Stimulated activated CD4-positive, alpha-beta T cell treated with anti-CD3 and anti-CD28 coated beads, Interleukin-12 subunit alpha, Interleukin-12 subunit beta, amount 100 ng/mL, for 4 hours (primary cell): ENCODE data around the gene NUP153.
"Not testable (repeated sequence)": the region's sequence is repeated elsewhere in the genome, so short reads cannot be mapped to it uniquely, and the experiment has no call there.

Source experiments
- DNase-seq: peaks from one replicate; pipeline ENCODE4 v3.0.0-alpha.2; 2020

The NUP153 gene

DNA sequence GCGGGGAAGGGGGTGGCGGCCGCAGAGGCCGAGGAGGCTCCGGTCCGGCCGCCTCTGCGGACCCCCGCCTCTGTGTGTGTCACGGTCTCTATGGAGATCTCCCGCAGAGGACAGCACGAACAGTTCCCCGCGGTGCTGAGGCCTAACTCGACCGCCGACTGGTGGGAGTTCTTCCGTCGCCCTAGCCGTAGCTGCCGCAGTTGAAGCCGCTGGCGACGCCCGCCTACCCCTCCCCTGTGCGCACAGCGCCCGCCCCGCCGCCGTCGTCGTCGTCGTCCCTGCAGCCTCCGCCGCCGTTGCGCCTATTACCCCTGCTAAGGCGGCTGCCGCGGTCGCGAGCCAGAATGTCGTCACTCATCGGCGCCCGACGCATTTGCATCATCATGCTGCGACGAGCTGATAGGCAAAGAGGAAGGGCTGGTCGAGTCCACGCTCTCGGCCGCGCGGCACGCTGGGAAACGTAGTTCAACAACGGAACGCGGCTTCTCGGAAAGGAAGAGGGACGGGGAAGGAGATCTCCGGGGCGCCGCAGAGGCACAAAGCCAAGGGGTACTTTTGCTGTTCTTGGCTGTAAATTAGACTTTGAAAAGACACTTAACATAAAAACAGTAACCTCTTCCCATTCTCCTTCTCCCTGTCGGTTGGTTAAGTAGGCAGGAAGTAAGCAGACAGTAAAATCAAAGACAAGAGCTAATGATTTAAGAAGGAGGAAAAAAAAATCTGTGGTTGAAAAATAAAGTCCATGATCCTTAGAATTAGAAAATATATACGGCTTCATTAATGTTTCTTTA is at the start of gene NUP153:
NUP153 (minus strand) TSS at position 346 of the 791 bp plus-strand sequence. CDS start 538 bp downstream, outside the sequence.
- peak; percentile 100 for DNase-seq

- DNase-seq: no peak
Observed at GRCh38 chr6:17754254-17754653, 47.5 kb upstream of the NUP153 start.

GRCh38 chr6:17745324-17745723 is 38.6 kb upstream of the NUP153 start:
- DNase-seq: not testable (repeated sequence)

DNA sequence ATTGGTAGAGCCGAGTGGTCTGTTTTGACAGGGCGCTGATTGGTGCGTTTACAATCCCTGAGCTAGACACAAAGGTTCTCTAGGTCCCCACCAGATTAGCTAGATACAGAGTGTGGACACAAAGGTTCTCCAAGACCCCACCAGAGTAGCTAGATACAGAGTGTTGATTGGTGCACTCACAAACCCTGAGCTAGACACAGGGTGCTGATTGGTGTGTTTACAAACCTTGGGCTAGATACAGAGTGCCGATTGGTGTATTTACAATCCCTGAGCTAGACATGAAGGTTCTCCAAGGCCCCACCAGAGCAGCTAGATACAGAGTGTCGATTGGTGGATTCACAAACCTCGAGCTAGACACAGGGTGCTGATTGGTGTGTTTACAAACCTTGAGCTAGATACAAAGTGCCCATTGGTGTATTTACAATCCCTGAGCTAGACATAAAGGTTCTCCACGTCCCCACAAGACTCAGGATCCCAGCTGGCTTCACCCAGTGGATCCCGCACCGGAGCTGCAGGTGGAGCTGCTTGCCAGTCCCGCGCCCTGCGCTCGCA is 38.1 kb upstream of the NUP153 start:
- DNase-seq: not testable (repeated sequence)

GRCh38 chr6:17744019-17744756 is 37.5 kb upstream of the NUP153 start:
- no peak for DNase-seq

DNA sequence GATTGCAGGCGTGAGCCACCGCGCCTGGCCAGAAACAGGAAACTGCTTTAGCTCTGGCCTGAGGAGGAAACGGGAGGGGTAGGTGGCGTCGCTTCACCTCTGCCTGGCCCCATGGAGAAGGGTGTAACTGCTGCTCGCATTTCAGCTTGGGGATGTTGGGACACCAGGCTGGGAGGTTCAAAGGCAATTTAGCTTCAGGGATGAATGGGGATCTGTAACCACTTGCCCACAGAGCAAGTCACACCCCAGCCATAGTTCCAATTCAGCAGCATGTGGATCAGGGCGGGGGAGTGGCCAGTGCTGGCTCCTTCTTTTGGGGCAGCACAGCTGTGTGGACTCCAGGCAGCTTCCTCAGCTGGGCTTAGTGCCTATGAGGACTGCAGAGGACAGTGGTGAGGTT is 34.8 kb upstream of the NUP153 start:
- DNase-seq: no peak

DNA sequence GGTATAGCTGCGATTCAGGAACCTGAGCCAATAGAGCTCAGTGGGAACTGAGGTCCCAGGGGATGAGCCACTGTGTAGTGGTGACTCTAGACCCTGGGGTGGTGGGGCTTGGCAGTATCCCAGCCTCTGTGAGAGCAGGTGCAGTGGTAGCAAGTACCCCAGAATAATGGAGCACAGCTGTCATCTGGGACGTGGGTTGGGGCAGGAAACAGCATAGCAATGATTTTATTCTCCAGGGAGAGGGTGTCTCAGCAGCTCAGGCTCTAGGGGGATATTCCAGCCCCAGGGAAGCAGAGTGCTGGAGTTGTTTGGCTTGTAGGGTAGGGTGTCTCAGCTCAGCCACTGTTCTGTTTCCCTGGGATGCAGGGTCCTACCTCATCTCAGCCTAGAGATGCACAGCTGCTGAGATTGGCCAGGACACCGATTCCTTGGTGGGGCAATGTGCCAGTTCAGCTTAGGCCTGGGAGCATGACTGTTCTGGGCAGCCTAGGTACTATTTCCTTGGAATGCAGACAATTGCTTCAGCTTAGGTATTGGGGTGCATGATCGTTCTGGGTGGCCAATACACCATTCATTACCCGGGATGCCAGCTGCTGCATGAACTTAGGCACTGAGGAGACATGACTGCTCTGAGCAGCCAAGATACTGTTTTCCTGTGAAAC is 34.0 kb upstream of the NUP153 start:
- no peak for DNase-seq

- DNase-seq: no peak
Observed at GRCh38 chr6:17737704-17738252, 31.1 kb upstream of the NUP153 start.

DNA sequence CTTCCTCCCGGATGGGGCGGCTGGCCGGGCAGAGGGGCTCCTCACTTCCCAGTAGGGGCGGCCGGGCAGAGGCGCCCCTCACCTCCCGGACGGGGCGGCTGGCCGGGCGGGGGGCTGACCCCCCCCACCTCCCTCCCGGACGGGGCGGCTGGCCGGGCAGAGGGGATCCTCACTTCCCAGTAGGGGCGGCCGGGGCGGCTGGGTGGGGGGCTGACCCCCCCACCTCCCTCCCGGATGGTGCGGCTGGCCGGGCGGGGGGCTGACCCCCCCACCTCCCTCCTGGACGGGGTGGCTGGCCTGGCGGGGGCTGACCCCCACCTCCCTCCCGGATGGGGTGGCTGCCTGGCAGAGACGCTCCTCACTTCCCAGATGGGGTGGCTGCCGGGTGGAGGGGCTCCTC is 28.6 kb upstream of the NUP153 start:
- not testable (repeated sequence) for DNase-seq

GRCh38 chr6:17730078-17730704 is 23.5 kb upstream of the NUP153 start:
- no peak for DNase-seq

DNA sequence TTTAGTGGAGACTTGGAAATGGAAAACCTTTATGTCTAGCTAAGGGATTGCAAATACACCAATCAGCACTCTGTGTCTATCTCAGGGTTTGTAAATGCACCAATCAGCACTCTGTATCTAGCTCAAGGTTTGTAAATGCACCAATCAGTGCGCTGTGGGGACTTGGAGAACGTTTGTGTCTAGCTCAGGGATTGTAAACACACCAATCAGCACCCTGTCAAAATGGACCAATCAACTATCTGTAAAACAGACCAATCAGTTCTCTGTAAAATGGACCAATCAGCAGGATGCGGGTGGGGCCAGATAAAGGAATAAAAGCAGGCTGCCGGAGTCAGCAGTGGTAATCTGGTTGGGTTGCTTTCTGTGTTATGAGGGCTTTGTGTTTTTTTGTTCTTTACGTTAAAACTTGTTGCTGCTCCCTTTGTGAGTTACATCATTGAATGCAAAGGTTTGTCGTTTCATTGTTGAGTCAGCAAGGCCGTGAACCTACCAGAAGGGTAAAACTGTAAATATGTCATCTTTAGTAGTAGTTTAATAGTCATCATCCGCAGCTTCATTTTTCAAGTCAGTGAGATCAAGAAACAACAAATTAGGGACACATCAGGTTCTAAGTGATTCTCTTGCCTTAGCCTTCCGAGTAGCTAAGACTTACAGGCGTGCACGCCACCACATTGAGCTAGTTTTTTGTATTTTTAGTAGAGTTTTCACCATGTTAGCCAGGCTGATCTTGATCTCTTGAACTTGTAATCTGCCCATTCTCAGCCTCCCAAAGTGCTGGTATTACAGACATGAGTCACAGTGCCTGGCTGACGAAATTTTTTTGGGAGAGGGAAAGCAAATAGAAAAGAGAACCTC is 22.7 kb upstream of the NUP153 start:
- no peak for DNase-seq

GRCh38 chr6:17728551-17729222 is 22.0 kb upstream of the NUP153 start:
- DNase-seq: no peak

DNA sequence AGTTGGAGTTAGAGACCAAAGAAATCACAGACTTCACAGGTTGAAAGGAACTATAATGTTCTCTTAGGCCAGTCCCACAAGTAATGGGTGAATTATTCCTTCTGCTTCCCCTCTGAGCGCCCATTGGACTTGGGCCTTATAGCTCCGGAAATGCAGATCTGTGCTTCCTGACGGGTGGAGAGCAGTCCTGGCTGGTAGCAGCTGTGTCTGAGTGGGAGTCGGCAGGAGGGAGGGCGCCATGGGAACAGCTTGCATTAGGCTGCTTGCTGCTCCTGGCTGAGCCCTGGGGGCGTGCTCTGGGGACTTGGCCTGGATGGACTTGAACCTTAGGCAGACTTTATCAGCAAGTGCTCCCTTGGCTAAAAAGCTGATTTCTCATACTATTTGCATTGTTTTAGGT is 18.4 kb upstream of the NUP153 start:
- DNase-seq: no peak

- no peak for DNase-seq
Observed at GRCh38 chr6:17724341-17724740, 17.6 kb upstream of the NUP153 start.

- no peak for DNase-seq
Observed at GRCh38 chr6:17721671-17722070, 14.9 kb upstream of the NUP153 start.

- DNase-seq: no peak
Observed at GRCh38 chr6:17719323-17720041, 12.8 kb upstream of the NUP153 start.

DNA sequence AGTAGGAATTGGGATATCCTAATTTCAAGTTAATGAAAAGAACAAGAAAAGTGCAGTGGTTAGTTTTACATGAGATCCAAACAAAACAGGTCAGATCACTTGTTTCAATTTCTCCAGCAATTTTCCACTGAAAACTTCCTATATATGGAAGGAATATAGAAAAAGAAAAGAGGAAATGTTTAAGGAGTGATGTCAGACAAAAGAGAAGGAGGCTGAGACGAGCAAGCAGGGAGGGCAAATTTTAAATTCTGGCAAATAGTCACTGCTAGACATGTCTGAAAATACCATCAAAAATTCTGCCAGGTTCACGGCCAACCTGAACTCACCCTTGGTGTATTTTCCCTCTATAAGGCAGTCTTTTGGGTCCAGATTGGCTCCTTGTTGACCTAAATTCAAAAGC is 9.5 kb upstream of the NUP153 start:
- DNase-seq: no peak

DNA sequence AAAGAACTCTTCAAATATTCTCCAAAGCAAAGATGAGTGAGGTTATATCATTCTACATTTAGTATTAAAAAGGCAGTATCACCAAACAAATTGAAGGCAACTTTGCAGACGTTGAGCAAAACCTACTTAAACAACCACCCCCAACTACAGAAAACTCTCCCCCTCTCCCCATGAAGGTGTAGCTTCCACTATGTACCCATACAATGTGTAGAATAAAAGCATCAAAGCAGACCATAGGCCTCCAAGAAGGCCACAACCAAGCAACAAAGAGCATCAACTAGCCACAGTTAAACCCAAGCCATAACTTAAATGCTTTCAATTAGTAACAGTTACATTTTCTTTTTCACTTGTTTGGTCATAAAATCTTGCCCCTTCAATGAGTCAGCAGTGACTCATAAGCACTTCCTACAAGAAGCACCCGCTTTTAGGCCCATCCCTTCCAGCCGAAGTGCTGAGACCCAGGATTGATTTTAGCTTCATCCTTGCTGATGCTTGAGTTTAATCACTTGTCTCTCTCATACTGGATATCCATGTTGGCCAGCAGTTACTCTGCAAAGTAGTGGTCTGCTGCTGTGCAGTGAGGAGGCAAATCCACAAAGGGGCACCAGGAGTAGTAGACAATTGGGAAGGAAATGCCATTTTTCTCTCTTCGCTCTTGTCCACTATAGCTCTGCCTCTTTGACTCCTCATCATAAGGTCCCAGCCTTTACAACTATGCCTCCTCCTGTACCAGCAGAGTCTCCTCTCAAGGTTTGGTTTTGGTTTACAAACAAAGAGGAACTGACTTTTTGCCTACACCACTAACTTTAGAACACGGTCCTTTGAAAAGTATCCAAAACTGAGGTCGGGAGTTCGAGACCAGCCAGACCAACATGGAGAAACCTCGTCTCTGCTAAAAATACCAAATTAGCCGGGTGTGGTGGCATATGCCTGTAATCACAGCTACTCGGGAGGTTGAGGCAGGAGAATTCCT is 8.4 kb upstream of the NUP153 start:
- DNase-seq: peak; percentile 11

GRCh38 chr6:17714177-17714576 is 7.5 kb upstream of the NUP153 start:
- DNase-seq: no peak
